ENCODE results near the gene OR5L1.

Gene OR5L1

GRCh38 chr11:55819330-55819729 lies 8.2 kb downstream of the OR5L1 start, which contains the start of gene OR5D18:
Gene OR5D18 (plus strand): TSS chr11:55819630. CDS start chr11:55819630, 0 bp downstream.
- no peak for DNase-seq (ENCODE audit: extremely low spot score)
- ChIA-PET CTCF (no interaction called here), POLR2A (no interaction called here)
- TF ChIP-seq HDGF (IDR thresholded peaks at IDR 0.05; ENCODE audit: borderline replicate concordance) (no peak), SUZ12 (IDR thresholded peaks at IDR 0.05) (no peak), BHLHE40 (IDR thresholded peaks at IDR 0.05; ENCODE audit: borderline replicate concordance) (no peak), LEF1 (IDR thresholded peaks at IDR 0.05; ENCODE audit: borderline replicate concordance) (no peak), TARDBP (IDR thresholded peaks at IDR 0.05) (no peak), PKNOX1 (IDR thresholded peaks at IDR 0.05) (no peak), L3MBTL2 (conservative IDR thresholded peaks at IDR 0.05) (no peak), CTBP1 (IDR thresholded peaks at IDR 0.05; ENCODE audit: borderline replicate concordance) (no peak), FOXK2 (IDR thresholded peaks at IDR 0.05) (no peak), ZNF384 (IDR thresholded peaks at IDR 0.05) (no peak), FOXM1 (IDR thresholded peaks at IDR 0.05; ENCODE audit: borderline replicate concordance) (no peak), ELF4 (IDR thresholded peaks at IDR 0.05) (no peak), ARNT (IDR thresholded peaks at IDR 0.05) (no peak), FOXA1 (IDR thresholded peaks at IDR 0.05) (no peak), SP1 (IDR thresholded peaks at IDR 0.05) (no peak), NFRKB (IDR thresholded peaks at IDR 0.05) (no peak)

- TF ChIP-seq SP1 (IDR thresholded peaks at IDR 0.05) = no peak
- no peak for TF ChIP-seq ELF4 (IDR thresholded peaks at IDR 0.05)
- ChIA-PET POLR2A (no interaction called here), CTCF (no interaction called here)
- no peak for DNase-seq (ENCODE audit: extremely low spot score)
Observed at GRCh38 chr11:55826919-55827318, 15.8 kb downstream of the OR5L1 start, which contains the start of gene OR5L2. Gene OR5L2 (plus strand): TSS chr11:55827219. CDS start chr11:55827219, 0 bp downstream.

GRCh38 chr11:55838452-55838851 lies 27.3 kb downstream of the OR5L1 start, which contains the start of gene OR5D16:
Gene OR5D16 (plus strand): TSS chr11:55838752. CDS start chr11:55838752, 0 bp downstream.
- no peak for DNase-seq (ENCODE audit: extremely low spot score)
- ChIA-PET POLR2A (no interaction called here), CTCF (no interaction called here)
- TF ChIP-seq FOXA1 (IDR thresholded peaks at IDR 0.05) (no peak), HDGF (IDR thresholded peaks at IDR 0.05; ENCODE audit: borderline replicate concordance) (no peak), TARDBP (IDR thresholded peaks at IDR 0.05) (no peak), BHLHE40 (IDR thresholded peaks at IDR 0.05; ENCODE audit: borderline replicate concordance) (no peak)

- no peak for TF ChIP-seq CTBP1 (IDR thresholded peaks at IDR 0.05; ENCODE audit: borderline replicate concordance)
- TF ChIP-seq FOXA1 (IDR thresholded peaks at IDR 0.05) = no peak
- no peak for TF ChIP-seq LEF1 (IDR thresholded peaks at IDR 0.05; ENCODE audit: borderline replicate concordance)
- no peak for TF ChIP-seq ZNF384 (IDR thresholded peaks at IDR 0.05)
- TF ChIP-seq SP1 (IDR thresholded peaks at IDR 0.05) = no peak
- TF ChIP-seq HDGF (IDR thresholded peaks at IDR 0.05; ENCODE audit: borderline replicate concordance) = no peak
- no peak for TF ChIP-seq ELF4 (IDR thresholded peaks at IDR 0.05)
- TF ChIP-seq L3MBTL2 (conservative IDR thresholded peaks at IDR 0.05) = no peak
- no peak for TF ChIP-seq PKNOX1 (IDR thresholded peaks at IDR 0.05)
- no peak for TF ChIP-seq FOXK2 (IDR thresholded peaks at IDR 0.05)
- TF ChIP-seq NFRKB (IDR thresholded peaks at IDR 0.05) = no peak
- TF ChIP-seq BHLHE40 (IDR thresholded peaks at IDR 0.05; ENCODE audit: borderline replicate concordance) = no peak
- POLR2A ChIA-PET = no interaction called here
- CTCF ChIA-PET = no interaction called here
- DNase-seq (ENCODE audit: extremely low spot score) = no peak
Observed at GRCh38 chr11:55847453-55847852, 36.3 kb downstream of the OR5L1 start.

- CTCF ChIA-PET = no interaction called here
- POLR2A ChIA-PET = no interaction called here
- no peak for DNase-seq (ENCODE audit: extremely low spot score)
- TF ChIP-seq NFRKB (IDR thresholded peaks at IDR 0.05) (no peak), BHLHE40 (IDR thresholded peaks at IDR 0.05; ENCODE audit: borderline replicate concordance) (no peak), ZNF384 (IDR thresholded peaks at IDR 0.05) (no peak), TARDBP (IDR thresholded peaks at IDR 0.05) (no peak), ARNT (IDR thresholded peaks at IDR 0.05) (no peak), SP1 (IDR thresholded peaks at IDR 0.05) (no peak), LEF1 (IDR thresholded peaks at IDR 0.05; ENCODE audit: borderline replicate concordance) (no peak), FOXA1 (IDR thresholded peaks at IDR 0.05) (no peak), CTBP1 (IDR thresholded peaks at IDR 0.05; ENCODE audit: borderline replicate concordance) (no peak), PKNOX1 (IDR thresholded peaks at IDR 0.05) (no peak), FOXK2 (IDR thresholded peaks at IDR 0.05) (no peak), ELF4 (IDR thresholded peaks at IDR 0.05) (no peak), L3MBTL2 (conservative IDR thresholded peaks at IDR 0.05) (no peak), FOXM1 (IDR thresholded peaks at IDR 0.05; ENCODE audit: borderline replicate concordance) (no peak), SUZ12 (IDR thresholded peaks at IDR 0.05) (no peak), HDGF (IDR thresholded peaks at IDR 0.05; ENCODE audit: borderline replicate concordance) (no peak)
Observed at GRCh38 chr11:55849037-55849436, 37.9 kb downstream of the OR5L1 start.

- TF ChIP-seq PKNOX1 (IDR thresholded peaks at IDR 0.05) (no peak), SP1 (IDR thresholded peaks at IDR 0.05) (no peak), FOXK2 (IDR thresholded peaks at IDR 0.05) (no peak), FOXA1 (IDR thresholded peaks at IDR 0.05) (no peak), HDGF (IDR thresholded peaks at IDR 0.05; ENCODE audit: borderline replicate concordance) (no peak), ELF4 (IDR thresholded peaks at IDR 0.05) (no peak), SUZ12 (IDR thresholded peaks at IDR 0.05) (no peak), ARNT (IDR thresholded peaks at IDR 0.05) (no peak), LEF1 (IDR thresholded peaks at IDR 0.05; ENCODE audit: borderline replicate concordance) (no peak), CTBP1 (IDR thresholded peaks at IDR 0.05; ENCODE audit: borderline replicate concordance) (no peak), ZNF384 (IDR thresholded peaks at IDR 0.05) (no peak), L3MBTL2 (conservative IDR thresholded peaks at IDR 0.05) (no peak), TARDBP (IDR thresholded peaks at IDR 0.05) (no peak), BHLHE40 (IDR thresholded peaks at IDR 0.05; ENCODE audit: borderline replicate concordance) (no peak), FOXM1 (IDR thresholded peaks at IDR 0.05; ENCODE audit: borderline replicate concordance) (no peak), NFRKB (IDR thresholded peaks at IDR 0.05) (no peak)
- POLR2A ChIA-PET = no interaction called here
Observed at GRCh38 chr11:55852141-55852540, 41.0 kb downstream of the OR5L1 start.

More at GRCh38 chr11:55852141-55852540, 41.0 kb downstream of the OR5L1 start:
- CTCF ChIA-PET = no interaction called here
- DNase-seq (ENCODE audit: extremely low spot score) = no peak
